GM21723 (cell line): ENCODE measurements around the gene HS6ST3.

Experiments used
- ATAC-seq: cut with Tn5 transposase; IDR thresholded peaks from one replicate; pipeline ENCODE4 v1.9.1; 2021; ENCODE audit warnings: mild to moderate bottlenecking, moderate library complexity; ENCODE audit not compliant: unreplicated experiment

HS6ST3 gene

DNA sequence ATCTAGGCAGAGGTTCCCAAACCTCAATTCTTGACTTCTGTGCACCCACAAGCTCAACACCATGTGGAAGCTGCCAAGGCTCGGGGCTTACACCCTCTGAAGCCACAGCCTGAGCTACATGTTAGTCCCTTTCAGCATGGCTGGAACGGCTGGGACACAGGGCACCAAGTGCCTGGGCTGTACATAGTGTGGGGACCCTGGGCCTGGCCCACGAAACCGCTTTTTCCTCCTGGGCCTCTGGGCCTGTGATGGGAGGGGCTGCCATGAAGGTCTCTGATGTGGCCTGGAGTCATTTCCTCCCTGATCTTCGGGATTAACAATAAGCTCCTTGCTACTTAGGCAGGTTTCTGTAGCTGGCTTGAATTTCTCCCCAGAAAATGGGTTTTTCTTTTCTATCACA is 108.1 kb downstream of the HS6ST3 start:
- ATAC-seq: no peak

GRCh38 chr13:96199315-96199714 is 109.4 kb downstream of the HS6ST3 start:
- no peak for ATAC-seq

DNA sequence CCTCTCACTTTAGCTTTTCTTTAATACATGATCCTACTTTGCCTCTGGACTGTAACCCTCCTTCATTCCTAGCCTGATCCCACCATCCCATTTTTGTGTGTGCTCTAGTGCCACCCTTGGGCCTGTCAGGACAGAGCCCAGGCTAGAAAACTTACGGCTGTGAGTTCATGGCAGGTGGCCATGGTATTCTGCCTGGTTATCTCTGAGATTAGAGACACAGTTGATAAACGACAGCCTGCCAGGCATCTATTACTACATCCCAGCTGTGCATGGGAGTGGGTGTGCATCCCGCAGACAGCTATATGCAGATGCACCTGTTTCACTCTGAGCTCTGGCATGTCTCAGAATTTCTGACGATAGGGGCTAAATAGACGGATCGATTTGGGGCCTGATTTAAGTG is 110.9 kb downstream of the HS6ST3 start:
- ATAC-seq: no peak

DNA sequence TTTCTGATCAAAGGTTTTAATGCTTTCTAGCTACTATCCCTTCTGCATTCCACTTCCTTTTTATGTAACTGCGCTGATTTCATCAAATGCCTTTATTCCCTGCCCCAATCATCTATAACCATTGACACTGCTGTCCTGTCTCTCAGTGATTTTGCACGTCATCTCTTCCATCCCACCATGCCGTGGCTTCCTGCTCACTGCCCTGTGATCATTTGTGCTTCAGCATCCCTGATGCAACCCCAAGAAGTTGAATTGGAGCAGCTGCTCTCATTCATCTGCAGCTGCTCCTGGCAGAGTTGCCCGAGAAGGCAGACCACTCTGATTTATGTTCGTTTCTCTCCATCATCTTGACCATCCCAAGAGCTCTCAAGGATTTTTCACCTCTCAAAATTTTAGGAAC is 112.4 kb downstream of the HS6ST3 start:
- ATAC-seq: no peak

DNA sequence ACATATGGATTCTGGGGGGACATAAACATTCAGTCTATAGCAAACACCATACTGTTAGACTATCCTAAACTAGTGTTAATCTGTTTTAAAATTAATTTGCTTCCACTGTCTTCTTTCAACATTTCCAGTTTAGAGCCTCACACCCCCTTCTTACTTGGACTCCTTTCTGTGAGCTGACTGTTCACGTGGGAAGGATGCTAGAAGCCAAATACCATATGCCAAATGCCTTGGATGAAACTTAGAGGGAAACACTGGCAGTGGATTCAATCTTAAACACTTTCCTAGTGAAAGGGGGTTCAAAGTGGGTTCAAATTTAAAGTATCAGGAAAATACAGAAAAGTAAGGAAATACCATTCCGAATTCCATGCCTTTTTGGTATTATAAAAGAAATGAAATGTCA is 113.6 kb downstream of the HS6ST3 start:
- no peak for ATAC-seq

DNA sequence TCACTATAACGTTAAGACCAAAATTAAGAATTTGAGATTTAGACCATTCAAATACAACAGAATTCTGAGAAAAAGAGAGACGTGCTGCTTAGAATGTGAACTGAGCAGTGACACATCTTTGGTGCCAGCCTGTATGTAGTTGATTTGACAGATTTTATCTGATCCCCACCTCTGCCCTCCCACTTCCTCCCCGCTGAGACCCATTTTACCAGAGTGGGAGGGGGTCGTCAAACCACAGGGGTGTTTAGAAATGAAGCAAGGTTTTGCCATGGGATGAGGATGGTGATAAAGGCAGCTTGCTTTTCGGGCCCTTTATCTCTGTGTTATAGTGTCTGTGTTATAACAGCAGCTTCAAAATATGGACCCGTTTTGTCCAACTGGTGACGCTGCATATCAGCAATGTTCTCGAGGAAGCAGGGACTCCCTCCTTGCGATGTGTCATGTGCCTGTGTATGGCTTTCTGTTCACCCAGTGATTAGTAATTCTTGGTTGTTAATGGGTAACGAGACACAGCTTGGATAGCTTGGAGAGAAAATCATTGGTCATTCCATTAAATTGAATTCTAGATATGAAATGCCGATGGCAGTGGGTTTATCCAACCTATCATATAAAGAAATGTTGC is 125.0 kb downstream of the HS6ST3 start:
- no peak for ATAC-seq

GRCh38 chr13:96216543-96216942 is 126.6 kb downstream of the HS6ST3 start:
- ATAC-seq: no peak

GRCh38 chr13:96218475-96218874 is 128.6 kb downstream of the HS6ST3 start:
- ATAC-seq: no peak

- no peak for ATAC-seq
Observed at GRCh38 chr13:96221471-96221870, 131.6 kb downstream of the HS6ST3 start.

DNA sequence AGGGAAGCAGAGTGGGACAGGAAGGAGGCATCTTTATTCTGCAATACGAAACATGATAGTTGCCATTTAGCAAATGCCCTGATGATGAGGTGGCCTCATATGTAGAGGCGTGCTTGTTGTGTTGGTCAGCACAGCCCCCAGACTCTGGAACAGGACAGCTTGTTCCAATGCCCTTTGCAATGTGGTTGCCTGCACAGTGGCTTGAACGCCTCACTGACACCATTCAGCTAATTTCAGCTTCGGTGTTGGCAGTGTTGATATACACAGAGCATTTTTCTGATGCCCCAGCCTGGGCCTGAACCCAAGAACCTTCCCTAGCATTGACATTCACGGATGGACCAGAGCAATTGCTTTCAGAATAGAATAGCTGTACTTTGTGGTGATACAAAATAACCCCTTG is 133.3 kb downstream of the HS6ST3 start:
- no peak for ATAC-seq

GRCh38 chr13:96229356-96229755 is 139.4 kb downstream of the HS6ST3 start:
- ATAC-seq: peak; percentile 89

DNA sequence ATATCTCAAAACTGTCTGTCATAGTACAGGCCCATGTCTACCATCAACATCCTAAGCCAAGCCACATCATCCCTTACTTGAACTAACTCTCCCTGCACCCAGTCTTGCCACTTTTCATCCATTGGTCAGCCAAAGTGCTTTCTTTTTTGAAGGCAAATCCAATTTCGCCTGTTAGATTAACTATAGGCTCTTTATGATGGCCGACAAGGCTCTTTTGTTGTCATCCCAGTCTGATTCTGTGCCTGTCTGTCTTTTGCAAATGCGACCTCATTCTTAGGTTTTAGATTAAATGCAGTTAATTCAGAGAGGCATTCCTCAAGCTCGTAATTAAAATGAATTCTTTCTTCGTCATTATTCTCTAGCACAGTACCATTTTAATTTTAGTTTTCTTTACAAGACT is 148.3 kb downstream of the HS6ST3 start:
- no peak for ATAC-seq

GRCh38 chr13:96238861-96239260 is 149.0 kb downstream of the HS6ST3 start:
- ATAC-seq: no peak

DNA sequence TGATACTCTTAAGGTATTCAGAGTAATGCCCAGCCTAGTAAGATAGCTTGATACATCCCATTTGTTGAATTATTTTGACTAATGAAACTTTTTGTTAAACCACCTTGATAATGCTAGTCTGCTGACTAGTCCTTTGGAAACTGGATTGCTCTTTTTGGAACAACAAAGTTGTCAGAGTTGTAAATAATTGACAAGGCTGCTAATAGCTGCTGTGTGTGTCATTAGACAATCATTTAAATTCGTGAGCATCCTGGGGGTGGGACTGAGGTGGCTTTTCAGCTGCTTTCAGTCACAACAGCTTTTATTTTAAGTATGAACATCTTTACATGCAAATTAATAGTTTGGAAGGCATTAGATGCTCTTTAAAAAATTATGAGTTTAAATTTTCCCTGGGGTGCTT is 153.5 kb downstream of the HS6ST3 start:
- no peak for ATAC-seq

- ATAC-seq: no peak
Observed at GRCh38 chr13:96248103-96248502, 158.2 kb downstream of the HS6ST3 start.

DNA sequence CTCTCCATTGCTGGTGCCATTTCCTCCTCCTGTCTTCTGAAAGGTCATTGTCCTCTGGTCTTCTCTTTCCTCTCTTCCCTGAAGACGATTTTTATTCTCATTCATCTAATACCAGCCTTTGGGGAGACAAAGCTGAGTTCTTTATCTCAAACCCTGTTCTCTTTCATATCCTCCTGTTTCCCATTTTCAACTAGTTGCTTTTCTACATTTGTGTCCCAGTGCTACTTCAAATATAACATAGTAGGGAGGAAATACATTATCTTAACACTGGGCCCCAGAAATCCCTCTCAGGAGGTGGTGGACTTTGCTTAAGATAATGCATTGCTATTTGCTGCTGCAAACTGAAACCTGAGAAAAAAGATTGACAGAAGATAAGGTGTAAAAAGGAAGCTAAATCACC is 159.1 kb downstream of the HS6ST3 start:
- no peak for ATAC-seq

- no peak for ATAC-seq
Observed at GRCh38 chr13:96252903-96253302, 163.0 kb downstream of the HS6ST3 start.

DNA sequence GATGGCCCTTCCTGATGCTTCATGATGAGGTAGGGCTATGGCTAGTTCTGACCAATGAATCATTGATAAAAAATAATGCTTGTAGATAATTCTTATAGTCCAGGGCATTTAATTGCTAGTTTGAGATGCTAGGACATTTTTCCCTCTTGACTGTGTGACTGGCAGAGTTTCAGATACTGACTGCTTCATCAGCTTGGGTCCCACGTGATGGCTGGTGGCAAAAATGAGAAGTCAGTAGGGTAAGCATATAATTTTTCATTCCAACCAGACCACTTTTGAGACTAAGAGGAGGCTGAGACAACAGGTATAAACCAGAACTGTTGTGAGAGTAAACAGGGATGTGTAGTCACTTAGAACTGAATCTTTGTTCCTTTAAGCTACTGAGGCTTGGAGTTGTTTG is 183.3 kb downstream of the HS6ST3 start:
- no peak for ATAC-seq

DNA sequence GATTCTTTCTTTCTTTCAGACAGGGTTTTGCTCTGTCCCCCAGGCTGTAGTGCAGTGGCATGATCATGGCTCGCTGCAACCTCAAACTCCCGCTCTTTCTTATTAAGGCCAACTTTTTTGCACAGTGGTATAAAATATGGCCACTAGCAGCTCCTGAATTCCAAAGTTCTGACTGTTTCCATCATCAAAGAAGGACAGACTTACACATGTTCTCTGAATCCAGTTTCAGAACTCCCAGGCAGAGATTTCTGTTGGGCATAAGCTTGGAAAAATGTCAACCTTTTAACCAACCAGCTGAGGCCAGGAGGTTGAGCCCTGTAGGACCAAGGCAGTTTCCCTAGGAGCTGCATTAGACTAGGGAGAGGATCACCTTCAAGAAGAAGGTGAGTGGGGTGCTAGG is 184.1 kb downstream of the HS6ST3 start:
- ATAC-seq: no peak

DNA sequence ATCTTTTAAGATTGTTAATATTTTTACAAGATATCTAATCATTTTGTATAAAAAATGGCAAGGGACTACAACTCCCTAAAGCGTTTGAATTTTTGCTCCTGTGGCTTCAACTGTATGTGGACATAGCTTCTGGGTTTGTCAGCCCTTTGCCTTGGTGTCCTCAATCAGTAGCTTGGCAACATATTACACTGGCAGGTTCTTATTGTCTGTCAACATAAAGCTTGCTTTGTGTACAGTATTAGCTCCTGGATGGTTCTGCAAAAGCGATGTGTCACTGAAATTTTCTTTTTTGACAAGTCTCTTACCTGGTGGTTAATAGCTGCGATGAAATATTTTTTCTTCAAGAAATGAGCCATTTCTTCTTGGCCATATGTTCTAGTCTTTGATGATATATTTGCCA is 190.0 kb downstream of the HS6ST3 start:
- no peak for ATAC-seq

DNA sequence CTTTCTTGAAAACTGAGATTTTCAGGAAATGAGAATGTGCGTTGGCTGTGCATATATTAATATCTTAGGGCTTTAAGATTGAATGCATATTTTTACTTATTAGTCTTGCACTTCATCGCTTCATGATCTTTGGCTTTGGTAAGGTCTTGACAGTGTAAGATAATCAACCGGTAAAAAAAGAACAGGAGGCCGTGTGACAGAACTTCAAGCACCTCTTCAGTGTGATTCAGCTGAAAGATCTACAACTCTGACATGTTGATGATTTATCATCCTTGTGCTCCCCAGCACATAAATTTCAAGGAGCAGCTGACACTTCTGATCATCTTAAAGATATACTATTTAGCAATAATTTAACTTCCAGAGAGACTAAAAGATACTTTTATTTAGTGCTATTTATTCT is 195.1 kb downstream of the HS6ST3 start:
- no peak for ATAC-seq

GRCh38 chr13:96285729-96286128 is 195.8 kb downstream of the HS6ST3 start:
- ATAC-seq: no peak
